Karpas-422 (cell line): ENCODE measurements around the gene ST8SIA1. TPM values are rescaled to one million over a fixed set of nuclear protein-coding genes. Genes with fewer than 3 reads are reported as not detected.

Source experiments
- DNase-seq: peaks from one replicate; pipeline ENCODE4 v3.0.0-alpha.2; 2015
- H2AFZ ChIP-seq: fragments of 200-600 bp; sonication (generic); 2 replicates; pipeline ENCODE4 v1.6.1; 2014; ENCODE audit warnings: antibody characterized with exemption, low read length, mixed read lengths
- H3K27ac ChIP-seq: fragments of 200-600 bp; sonication (generic); 2 replicates; pipeline ENCODE4 v1.5.1; 2014; ENCODE audit warnings: mild to moderate bottlenecking, low read length, moderate library complexity
- H3K27me3 ChIP-seq: fragments of 200-600 bp; sonication (generic); 2 replicates; pipeline ENCODE4 v1.6.1; 2014; ENCODE audit warnings: low read length, mixed read lengths
- H3K36me3 ChIP-seq: fragments of 200-600 bp; sonication (generic); 2 replicates; pipeline ENCODE4 v1.6.1; 2014; ENCODE audit warnings: low read length, mixed read lengths; ENCODE audit not compliant: insufficient read depth
- H3K4me1 ChIP-seq: fragments of 200-600 bp; sonication (generic); 2 replicates; pipeline ENCODE4 v1.6.1; 2014; ENCODE audit warnings: mild to moderate bottlenecking, low read length, mixed read lengths
- H3K4me2 ChIP-seq: fragments of 200-600 bp; sonication (generic); 2 replicates; pipeline ENCODE4 v1.6.1; 2014; ENCODE audit warnings: low read length, low read depth, mild to moderate bottlenecking; ENCODE audit not compliant: poor library complexity, severe bottlenecking
- H3K4me3 ChIP-seq: fragments of 200-600 bp; sonication (generic); 2 replicates; pipeline ENCODE4 v1.5.1; 2014; ENCODE audit warnings: mild to moderate bottlenecking, antibody characterized with exemption, low read length, mixed read lengths
- H3K79me2 ChIP-seq: fragments of 200-600 bp; sonication (generic); 2 replicates; pipeline ENCODE4 v1.6.1; 2014; ENCODE audit warnings: mild to moderate bottlenecking, low read length, mixed read lengths
- H3K9ac ChIP-seq: fragments of 200-600 bp; sonication (generic); 2 replicates; pipeline ENCODE4 v1.6.0; 2014; ENCODE audit warnings: low read length
- H3K9me2 ChIP-seq: fragments of 200-600 bp; sonication (generic), shearing (Covaris generic); replicated peaks from 2 replicates; pipeline ENCODE4 v1.6.0; 2014; ENCODE audit warnings: mild to moderate bottlenecking, low read length, moderate library complexity; ENCODE audit not compliant: insufficient read depth
- H3K9me3 ChIP-seq: fragments of 300-700, 200-600 bp; sonication (generic); 2 replicates; pipeline ENCODE4 v1.6.1; 2014; ENCODE audit warnings: low read length, mixed read lengths
- H4K20me1 ChIP-seq: fragments of 200-600 bp; sonication (generic); 2 replicates; pipeline ENCODE4 v1.6.1; 2014; ENCODE audit warnings: mild to moderate bottlenecking, antibody characterized with exemption, low read length, low read depth; ENCODE audit not compliant: insufficient read depth
- total RNA-seq: library from RNA; depleted of rRNA; stranded (reverse); fragments of >200 nt; shearing (Covaris generic); gene quantifications from 2 replicates; pipeline ENCODE4 v1.2.3, GENCODE V29; 2014; ENCODE audit warnings: low replicate concordance

ST8SIA1 gene
- total RNA-seq, 1 experiment from 2014 or later, result 4.6 TPM

GRCh38 chr12:22361785-22362184, 27.3 kb upstream of the ST8SIA1 start:
- DNase-seq, result no peak
- H4K20me1 ChIP-seq, result no peaks in the 10 kb centered on the region
- no peak overlapping the region for H2AFZ ChIP-seq
- no peaks in the 10 kb centered on the region for H3K4me1 ChIP-seq
- no peaks in the 10 kb centered on the region for H3K27me3 ChIP-seq
- no peak overlapping the region for H3K4me2 ChIP-seq
- no peaks in the 10 kb centered on the region for H3K36me3 ChIP-seq
- no peaks in the 10 kb centered on the region for H3K9me3 ChIP-seq
- H3K9me2 ChIP-seq, result no peaks in the 10 kb centered on the region
- H3K9ac ChIP-seq, result no peak overlapping the region
- H3K27ac ChIP-seq, result no peak overlapping the region
- H3K79me2 ChIP-seq, result no peaks in the 10 kb centered on the region
- no peak overlapping the region for H3K4me3 ChIP-seq

- Histone ChIP-seq H3K27me3 (no peaks in the 10 kb centered on the region), H3K4me1 (no peaks in the 10 kb centered on the region), H3K9me2 (no peaks in the 10 kb centered on the region), H3K4me3 (no peak overlapping the region), H3K9me3 (no peaks in the 10 kb centered on the region), H4K20me1 (no peaks in the 10 kb centered on the region), H3K9ac (no peak overlapping the region), H3K79me2 (no peaks in the 10 kb centered on the region), H2AFZ (no peak overlapping the region), H3K4me2 (no peak overlapping the region), H3K36me3 (no peaks in the 10 kb centered on the region), H3K27ac (no peak overlapping the region)
- DNase-seq, result no peak
These were observed 26.3 kb upstream of the ST8SIA1 start for GRCh38 chr12:22360774-22361173.

- no peaks in the 10 kb centered on the region for H3K79me2 ChIP-seq
These were observed 23.0 kb upstream of the ST8SIA1 start for GRCh38 chr12:22357531-22357930.

GRCh38 chr12:22356231-22356630, 21.7 kb upstream of the ST8SIA1 start:
- H3K79me2 ChIP-seq, result no peaks in the 10 kb centered on the region

More at GRCh38 chr12:22357531-22357930, 23.0 kb upstream of the ST8SIA1 start:
- no peak for DNase-seq
- Histone ChIP-seq H3K4me1 (no peaks in the 10 kb centered on the region), H3K27me3 (no peaks in the 10 kb centered on the region), H3K4me3 (no peak overlapping the region), H3K4me2 (no peak overlapping the region), H3K27ac (no peak overlapping the region), H3K36me3 (no peaks in the 10 kb centered on the region), H3K9me2 (no peaks in the 10 kb centered on the region), H4K20me1 (no peaks in the 10 kb centered on the region), H3K9ac (no peak overlapping the region), H3K9me3 (no peaks in the 10 kb centered on the region), H2AFZ (no peak overlapping the region)

GRCh38 chr12:22355011-22355580, 20.6 kb upstream of the ST8SIA1 start:
- Histone ChIP-seq H3K79me2 (no peaks in the 10 kb centered on the region), H3K27ac (no peak overlapping the region), H2AFZ (no peak overlapping the region)

More at GRCh38 chr12:22356231-22356630, 21.7 kb upstream of the ST8SIA1 start:
- no peak overlapping the region for H2AFZ ChIP-seq
- DNase-seq, result no peak
- no peaks in the 10 kb centered on the region for H3K27me3 ChIP-seq
- H3K27ac ChIP-seq, result no peak overlapping the region
- H3K9me3 ChIP-seq, result no peaks in the 10 kb centered on the region
- no peaks in the 10 kb centered on the region for H3K36me3 ChIP-seq
- H3K4me3 ChIP-seq, result no peak overlapping the region
- H3K4me2 ChIP-seq, result no peak overlapping the region
- no peak overlapping the region for H3K9ac ChIP-seq
- H3K4me1 ChIP-seq, result no peaks in the 10 kb centered on the region
- no peaks in the 10 kb centered on the region for H4K20me1 ChIP-seq
- no peaks in the 10 kb centered on the region for H3K9me2 ChIP-seq

GRCh38 chr12:22353615-22354325, 19.3 kb upstream of the ST8SIA1 start:
- Histone ChIP-seq H3K27ac (no peak overlapping the region), H3K27me3 (no peaks in the 10 kb centered on the region), H3K9ac (no peak overlapping the region), H3K36me3 (no peaks in the 10 kb centered on the region), H2AFZ (no peak overlapping the region), H3K79me2 (no peaks in the 10 kb centered on the region), H3K4me2 (no peak overlapping the region), H3K9me3 (no peaks in the 10 kb centered on the region), H3K9me2 (no peaks in the 10 kb centered on the region), H3K4me1 (no peaks in the 10 kb centered on the region), H4K20me1 (no peaks in the 10 kb centered on the region), H3K4me3 (no peak overlapping the region)
- DNase-seq, result no peak

More at GRCh38 chr12:22355011-22355580, 20.6 kb upstream of the ST8SIA1 start:
- no peaks in the 10 kb centered on the region for H3K9me3 ChIP-seq
- no peak overlapping the region for H3K4me2 ChIP-seq
- H3K9me2 ChIP-seq, result no peaks in the 10 kb centered on the region
- H3K4me3 ChIP-seq, result no peak overlapping the region
- H3K36me3 ChIP-seq, result no peaks in the 10 kb centered on the region
- no peaks in the 10 kb centered on the region for H3K4me1 ChIP-seq
- no peaks in the 10 kb centered on the region for H3K27me3 ChIP-seq
- no peaks in the 10 kb centered on the region for H4K20me1 ChIP-seq
- no peak overlapping the region for H3K9ac ChIP-seq
- DNase-seq, result no peak

- Histone ChIP-seq H3K9me3 (no peaks in the 10 kb centered on the region), H3K27ac (no peak overlapping the region), H3K79me2 (no peaks in the 10 kb centered on the region), H3K9me2 (no peaks in the 10 kb centered on the region), H3K4me1 (no peaks in the 10 kb centered on the region), H3K9ac (no peak overlapping the region), H3K27me3 (no peaks in the 10 kb centered on the region), H3K4me2 (no peak overlapping the region), H3K36me3 (no peaks in the 10 kb centered on the region), H4K20me1 (no peaks in the 10 kb centered on the region), H3K4me3 (no peak overlapping the region), H2AFZ (no peak overlapping the region)
- DNase-seq, result no peak
These were observed 16.4 kb upstream of the ST8SIA1 start for GRCh38 chr12:22350886-22351285.

- no peaks in the 10 kb centered on the region for H3K27me3 ChIP-seq
- no peak overlapping the region for H3K9ac ChIP-seq
- no peak overlapping the region for H2AFZ ChIP-seq
- no peak for DNase-seq
- H3K36me3 ChIP-seq, result no peaks in the 10 kb centered on the region
- H3K4me2 ChIP-seq, result no peak overlapping the region
- H3K9me3 ChIP-seq, result no peaks in the 10 kb centered on the region
- no peaks in the 10 kb centered on the region for H3K79me2 ChIP-seq
- no peak overlapping the region for H3K4me3 ChIP-seq
- no peaks in the 10 kb centered on the region for H3K4me1 ChIP-seq
- no peaks in the 10 kb centered on the region for H4K20me1 ChIP-seq
- H3K9me2 ChIP-seq, result no peaks in the 10 kb centered on the region
- no peak overlapping the region for H3K27ac ChIP-seq
These were observed 13.7 kb upstream of the ST8SIA1 start for GRCh38 chr12:22348208-22348607.
